MM.1S (cell line): ENCODE measurements around the gene TFAP2A.

Experiments used
- CTCF ChIP-seq: fragments of 300-600 bp; sonication (generic); IDR thresholded peaks from 2 replicates; pipeline ENCODE4 v1.5.1; 2016; ENCODE audit warnings: antibody characterized with exemption, low read length, mixed read lengths
- EZH2 ChIP-seq: fragments of 300-600 bp; sonication (generic); optimal IDR thresholded peaks from 2 replicates; pipeline ENCODE3; 2017; ENCODE audit warnings: low read depth, mild to moderate bottlenecking, antibody characterized with exemption, low read length, mixed read lengths

- TF ChIP-seq CTCF (no peak), EZH2 (no peak)
Measured at GRCh38 chr6:10448096-10448495, 33.2 kb upstream of the TFAP2A start.
